Activated CD4-positive, CD25-positive, alpha-beta regulatory T cell treated with anti-CD3 and anti-CD28 coated beads, Interleukin-2, amount 50 U/mL, for 72 hours (primary cell): ENCODE measurements around the gene AMER3.

ENCODE experiments used
- DNase-seq: peaks from one replicate; pipeline ENCODE4 v3.0.0; 2021

Gene AMER3

GRCh38 chr2:130754811-130755210 is 529 bp upstream of the AMER3 start:
- no peak for DNase-seq

GRCh38 chr2:130756053-130756873 is 923 bp downstream of the AMER3 start:
- DNase-seq = no peak

GRCh38 chr2:130756874-130757668 is 1.7 kb downstream of the AMER3 start:
- no peak for DNase-seq

GRCh38 chr2:130759906-130760753 is 4.8 kb downstream of the AMER3 start:
- DNase-seq = no peak

GRCh38 chr2:130760754-130761751 is 5.7 kb downstream of the AMER3 start:
- DNase-seq = no peak

- no peak for DNase-seq
These were observed 6.9 kb downstream of the AMER3 start for GRCh38 chr2:130762031-130762909.

- no peak for DNase-seq
These were observed 7.6 kb downstream of the AMER3 start for GRCh38 chr2:130762910-130763385.

- DNase-seq = no peak
These were observed 8.1 kb downstream of the AMER3 start for GRCh38 chr2:130763405-130763804.

GRCh38 chr2:130764035-130764820 is 8.9 kb downstream of the AMER3 start:
- no peak for DNase-seq

GRCh38 chr2:130764821-130765115 is 9.4 kb downstream of the AMER3 start:
- no peak for DNase-seq

- no peak for DNase-seq
These were observed 10.1 kb downstream of the AMER3 start for GRCh38 chr2:130765464-130765863.

GRCh38 chr2:130766037-130766436 is 10.7 kb downstream of the AMER3 start:
- DNase-seq = no peak

- DNase-seq = no peak
These were observed 11.5 kb downstream of the AMER3 start for GRCh38 chr2:130766711-130767407.

GRCh38 chr2:130767408-130767775 is 12.1 kb downstream of the AMER3 start:
- DNase-seq = no peak

- DNase-seq = no peak
These were observed 13.0 kb downstream of the AMER3 start for GRCh38 chr2:130768191-130768855.

- DNase-seq = no peak
These were observed 14.1 kb downstream of the AMER3 start for GRCh38 chr2:130769343-130769907.

GRCh38 chr2:130776550-130776949 is 21.2 kb downstream of the AMER3 start:
- no peak for DNase-seq

- DNase-seq = no peak
These were observed 23.4 kb downstream of the AMER3 start for GRCh38 chr2:130778781-130779180.
